ENCODE results near the gene VPS13D.
"Not testable (repeated sequence)": the region's sequence is repeated elsewhere in the genome, so short reads cannot be mapped to it uniquely, and the experiment has no call there.

The VPS13D gene

GRCh38 chr1:12383001-12383400 is 153.2 kb downstream of the VPS13D start:
- TF ChIP-seq CTCF (IDR thresholded peaks at IDR 0.05; ENCODE audit: low read depth, low read length): no peak
- no peak overlapping the region for H3K4me3 ChIP-seq (ENCODE audit: low read depth, low read length)

GRCh38 chr1:12383786-12384185 is 154.0 kb downstream of the VPS13D start:
- TF ChIP-seq CTCF (IDR thresholded peaks at IDR 0.05; ENCODE audit: low read depth, low read length): no peak
- H3K4me3 ChIP-seq (ENCODE audit: low read depth, low read length): no peak overlapping the region

- no peak overlapping the region for H3K4me3 ChIP-seq (ENCODE audit: low read depth, low read length)
- no peak for TF ChIP-seq CTCF (IDR thresholded peaks at IDR 0.05; ENCODE audit: low read depth, low read length)
Observed at GRCh38 chr1:12384836-12385456, 155.1 kb downstream of the VPS13D start.

GRCh38 chr1:12386130-12386529 is 156.3 kb downstream of the VPS13D start:
- TF ChIP-seq CTCF (IDR thresholded peaks at IDR 0.05; ENCODE audit: low read depth, low read length): no peak

GRCh38 chr1:12387641-12388040 is 157.8 kb downstream of the VPS13D start:
- no peak for TF ChIP-seq CTCF (IDR thresholded peaks at IDR 0.05; ENCODE audit: low read depth, low read length)
- no peak overlapping the region for H3K4me3 ChIP-seq (ENCODE audit: low read depth, low read length)

More at GRCh38 chr1:12386130-12386529, 156.3 kb downstream of the VPS13D start:
- H3K4me3 ChIP-seq (ENCODE audit: low read depth, low read length): no peak overlapping the region

GRCh38 chr1:12390296-12390695 is 160.5 kb downstream of the VPS13D start:
- not testable (repeated sequence) for H3K4me3 ChIP-seq (ENCODE audit: low read depth, low read length)

- H3K4me3 ChIP-seq (ENCODE audit: low read depth, low read length): no peak overlapping the region
- no peak for TF ChIP-seq CTCF (IDR thresholded peaks at IDR 0.05; ENCODE audit: low read depth, low read length)
Observed at GRCh38 chr1:12397462-12398450, 167.9 kb downstream of the VPS13D start.
